CD1c-positive myeloid dendritic cell (primary cell): Measurements from ENCODE around the gene PLEKHA5.
A peak's percentile ranks its signal among the peaks of the same experiment; 100 is the strongest.

Source experiments
- DNase-seq: peaks from one replicate; pipeline ENCODE4 v3.0.0-alpha.2; 2016; ENCODE audit errors: extremely low spot score

Gene PLEKHA5

DNA sequence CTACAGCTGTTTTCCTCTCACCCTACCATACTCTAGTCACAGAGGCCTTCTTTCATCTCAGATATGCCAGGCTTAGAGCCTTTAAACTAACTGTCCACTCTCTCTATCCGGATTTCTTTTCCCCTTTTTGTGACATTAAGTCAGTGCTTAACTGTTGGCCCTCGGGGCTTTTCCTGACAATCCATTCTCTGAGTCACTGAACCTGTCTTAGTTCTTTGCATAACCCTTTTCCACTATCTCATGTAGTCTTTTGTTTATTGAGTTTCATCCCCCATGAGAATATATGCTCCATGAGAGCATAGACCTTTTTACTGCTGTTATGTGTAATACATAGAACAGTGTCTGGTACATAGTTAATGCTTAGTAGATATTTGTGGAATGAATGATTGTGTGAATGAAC lies 68.7 kb downstream of the PLEKHA5 start:
- DNase-seq, result no peak

DNA sequence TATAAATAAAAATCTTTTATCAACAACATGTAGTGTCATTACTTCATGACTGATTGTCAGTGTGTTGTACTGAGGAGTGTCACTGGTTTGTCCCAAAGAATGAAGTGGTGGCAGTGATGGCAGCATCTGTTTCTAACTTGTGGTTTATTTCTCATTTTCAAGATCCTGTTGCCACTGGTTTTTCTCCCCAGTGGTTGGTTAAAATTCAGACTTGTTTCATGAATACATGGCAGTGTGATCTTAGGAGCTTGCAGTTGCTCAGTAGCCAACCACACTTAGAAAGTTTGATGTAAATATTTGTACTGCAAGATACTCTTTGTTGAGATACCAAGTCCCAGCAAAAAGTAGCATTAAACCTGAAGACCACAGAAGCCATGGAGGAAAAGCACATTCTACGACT lies 69.8 kb downstream of the PLEKHA5 start:
- DNase-seq, result no peak

DNA sequence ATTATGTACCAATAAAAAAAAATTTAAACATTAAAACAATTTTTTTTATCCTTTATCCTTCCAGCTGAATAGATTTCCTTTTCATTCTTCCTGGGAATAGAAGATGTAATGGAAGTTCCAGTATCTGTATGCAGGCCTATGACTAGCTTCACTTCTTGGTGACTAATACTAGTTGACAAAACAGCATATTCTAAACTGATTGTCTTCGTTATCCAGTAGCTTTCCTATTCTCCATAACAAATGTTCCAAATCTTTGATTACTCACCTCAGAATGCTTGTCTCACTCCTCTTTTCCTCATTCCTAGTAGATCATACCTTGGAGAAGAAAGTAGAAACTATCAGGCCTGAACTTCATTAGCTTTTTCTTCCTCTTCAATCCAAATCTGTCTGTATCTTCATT lies 70.7 kb downstream of the PLEKHA5 start:
- no peak for DNase-seq

DNA sequence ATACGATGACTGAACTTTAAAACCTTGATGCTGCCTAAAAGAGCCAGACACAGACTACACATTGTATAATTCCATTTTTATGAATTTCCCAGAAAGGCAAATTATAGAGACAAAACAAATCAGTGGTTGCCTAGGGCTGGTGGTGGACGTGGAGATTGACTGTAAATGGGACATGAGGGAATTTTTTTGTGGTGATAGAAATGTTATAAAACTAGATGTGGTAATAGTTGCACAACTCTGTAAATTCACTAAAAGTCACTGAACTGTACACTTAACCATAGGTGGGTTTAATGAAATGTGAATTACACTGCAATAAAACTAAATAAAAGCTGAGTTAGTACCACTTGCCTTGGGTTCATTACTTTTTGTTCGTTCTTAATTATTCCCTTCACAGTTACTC lies 72.1 kb downstream of the PLEKHA5 start:
- DNase-seq, result no peak

DNA sequence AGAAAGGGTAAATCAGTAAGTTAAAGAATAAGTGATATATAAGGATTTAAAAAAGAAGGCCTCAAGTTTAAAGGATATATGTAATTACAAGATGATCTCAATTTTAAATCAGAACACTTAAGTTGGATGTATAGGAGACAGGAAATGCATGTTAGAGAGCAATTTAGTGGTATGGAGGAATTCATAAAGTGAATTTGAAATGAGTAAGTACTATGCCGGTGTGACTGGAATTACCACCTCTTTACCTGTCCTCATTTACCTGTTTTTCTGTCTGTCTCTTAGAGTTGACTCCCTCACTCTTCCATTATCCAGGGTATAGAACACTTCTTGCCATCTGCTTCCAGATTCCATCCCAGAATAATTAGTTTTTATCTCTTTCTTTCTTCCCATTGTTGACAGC lies 73.5 kb downstream of the PLEKHA5 start:
- DNase-seq, result no peak

DNA sequence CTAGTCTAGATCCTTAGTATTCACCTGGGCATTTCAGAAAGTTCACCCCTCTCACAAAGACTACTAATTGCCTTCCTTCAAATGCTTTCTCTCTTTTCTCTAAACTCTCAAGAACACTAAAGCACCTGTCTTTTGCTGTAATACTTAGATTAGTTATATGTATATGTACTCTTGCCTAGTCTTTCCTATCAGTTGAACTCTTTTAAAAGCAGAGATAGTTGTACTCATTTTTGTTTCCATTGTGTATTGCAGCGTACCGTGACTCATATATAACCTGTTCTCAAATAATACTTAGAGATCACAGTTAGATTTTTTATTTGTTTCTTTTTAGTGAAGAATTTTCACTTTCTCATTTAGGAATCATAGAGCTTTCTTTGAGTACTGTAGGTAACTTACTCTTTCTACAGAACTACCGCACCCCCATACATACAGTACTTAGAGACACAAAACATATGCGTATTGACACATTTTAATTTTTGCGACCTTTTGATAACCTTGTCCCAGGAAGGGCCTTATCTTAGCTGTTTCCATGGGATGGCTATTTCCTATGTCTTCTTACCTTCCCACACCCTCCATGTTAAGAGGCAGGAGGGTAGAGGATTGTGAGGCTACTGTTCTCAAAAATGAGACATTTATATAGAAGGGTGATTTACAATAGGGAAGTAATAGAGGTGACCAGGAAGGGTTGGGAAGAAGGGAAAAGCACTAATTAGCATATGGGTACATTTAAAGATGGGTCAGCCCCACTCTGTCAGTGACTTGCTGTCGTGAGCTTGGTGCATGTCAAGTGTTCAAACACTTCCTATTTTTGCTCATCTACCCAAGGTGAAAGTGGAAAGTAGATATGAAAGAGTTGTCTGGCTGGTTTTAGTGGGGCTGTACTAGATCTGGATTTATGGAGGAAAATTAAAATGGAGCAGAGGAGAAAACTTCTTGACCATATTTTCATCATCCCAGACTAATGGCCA lies 74.3 kb downstream of the PLEKHA5 start:
- no peak for DNase-seq

DNA sequence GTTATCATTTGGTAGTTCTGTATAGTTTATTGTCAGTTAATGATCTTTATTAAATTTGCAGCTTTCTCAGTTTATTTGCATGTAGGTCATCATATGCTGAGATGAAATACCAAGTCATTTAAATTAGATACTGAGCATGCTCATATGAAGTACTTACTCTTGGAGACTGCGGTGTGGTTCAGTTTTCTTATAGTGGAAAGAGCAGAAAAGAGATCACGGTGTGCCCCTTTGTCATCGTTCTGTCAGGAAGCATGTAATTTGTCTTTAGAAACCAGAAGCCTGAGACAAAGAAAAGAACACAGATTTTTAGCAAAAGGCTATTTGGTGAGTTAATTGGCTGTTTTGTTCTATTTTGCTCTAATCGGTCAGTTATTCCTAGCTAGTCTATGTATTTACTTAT lies 75.6 kb downstream of the PLEKHA5 start:
- DNase-seq, result no peak

DNA sequence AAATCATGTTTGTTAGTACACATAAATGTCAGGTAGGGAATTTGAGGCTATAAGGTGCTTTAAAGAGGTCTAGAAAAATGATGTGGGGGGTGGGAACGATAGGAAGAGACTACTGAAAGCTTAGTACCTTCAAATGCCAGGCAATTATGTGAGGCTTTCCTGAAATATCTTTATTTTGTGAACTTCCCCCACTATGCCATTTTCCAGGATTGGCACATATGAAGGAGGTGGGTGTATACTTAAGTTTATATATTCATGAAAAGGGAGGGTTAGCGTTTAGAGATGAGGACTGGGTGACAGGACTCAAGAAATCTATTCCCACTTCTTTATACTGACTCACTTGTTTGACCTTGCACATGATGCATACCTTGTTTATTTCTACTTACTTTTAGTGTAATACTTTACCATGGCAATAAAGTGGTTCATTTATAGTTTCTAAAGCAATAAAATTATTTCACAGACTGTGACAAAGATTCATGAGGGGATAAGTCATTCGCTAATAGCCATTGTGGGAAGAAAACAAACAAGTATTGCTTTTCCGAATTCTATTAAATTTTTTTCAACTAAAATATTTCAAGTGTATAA lies 77.1 kb downstream of the PLEKHA5 start:
- DNase-seq, result no peak

DNA sequence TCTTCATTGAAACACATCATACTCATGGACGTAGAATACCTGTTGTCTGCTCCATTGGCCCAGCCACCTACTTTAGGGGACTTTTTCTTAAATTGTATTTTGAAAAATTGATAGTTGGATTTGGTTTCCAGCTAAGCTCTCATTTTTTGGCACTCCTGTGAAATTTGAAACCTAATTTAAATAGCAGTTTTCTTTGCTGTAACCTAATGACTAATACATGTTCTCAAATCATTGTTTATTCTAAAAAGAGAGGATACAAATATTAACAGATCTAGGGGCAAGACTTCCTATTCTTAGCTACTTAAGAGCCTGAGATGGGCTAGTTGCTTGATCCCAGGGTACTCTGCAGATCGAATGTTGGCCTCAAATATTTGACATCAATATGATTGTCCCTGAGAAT lies 78.9 kb downstream of the PLEKHA5 start:
- DNase-seq, result no peak

DNA sequence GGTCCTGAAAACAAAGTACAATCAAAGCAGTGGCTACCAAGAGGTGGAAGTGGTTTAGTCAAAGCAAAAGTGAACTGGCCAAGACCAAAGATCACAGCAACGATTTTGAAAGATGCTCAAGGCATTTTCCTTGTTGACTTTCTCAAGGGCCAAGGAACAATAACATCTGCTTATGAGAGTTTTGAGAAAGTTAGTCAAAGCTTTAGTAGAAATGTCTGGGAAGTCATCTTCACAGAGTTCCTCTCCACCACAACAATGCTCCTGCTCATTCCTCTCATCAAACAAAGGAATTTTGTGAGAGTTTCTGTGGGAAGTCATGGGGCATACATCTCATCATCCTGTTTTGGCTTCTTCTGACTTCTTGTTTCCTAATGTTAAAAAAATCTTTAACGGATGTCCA lies 80.1 kb downstream of the PLEKHA5 start:
- no peak for DNase-seq

DNA sequence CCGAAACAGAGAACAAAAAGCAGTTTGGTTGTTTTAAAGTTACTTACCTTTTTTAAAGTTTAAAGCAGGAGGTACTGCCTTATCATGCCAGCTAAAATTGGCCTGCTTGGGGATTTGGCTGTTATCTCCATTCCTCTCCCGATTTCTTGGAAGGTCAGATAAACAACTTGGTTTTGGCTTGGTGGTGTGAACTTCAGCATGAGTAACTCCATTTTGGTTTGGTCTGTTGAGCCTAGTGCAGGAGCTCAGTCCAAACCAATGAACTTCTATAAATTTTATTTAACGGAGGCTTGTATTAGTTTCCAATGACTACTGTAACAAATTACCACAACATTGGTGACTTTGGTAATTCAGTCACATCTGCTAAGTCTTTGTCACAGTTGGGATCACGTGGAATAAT lies 82.3 kb downstream of the PLEKHA5 start:
- DNase-seq, result no peak

DNA sequence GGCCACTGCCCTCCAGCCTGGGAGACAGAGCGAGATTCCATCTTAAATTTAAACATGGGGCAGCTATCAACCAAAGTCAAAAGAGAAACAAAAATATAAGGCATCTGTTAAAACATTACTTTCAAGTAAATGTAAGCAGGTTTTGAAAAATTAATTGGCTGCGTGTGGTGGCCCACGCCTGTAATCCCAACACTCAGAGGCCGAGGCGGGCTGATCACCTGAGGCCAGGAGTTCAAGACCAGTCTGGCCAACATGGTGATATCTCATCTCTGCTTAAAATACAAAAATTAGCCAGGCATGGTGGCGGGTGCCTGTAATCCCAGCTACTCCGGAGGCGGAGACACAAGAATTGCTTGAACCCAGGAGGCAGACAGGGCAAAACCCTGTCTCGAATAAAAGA lies 82.7 kb downstream of the PLEKHA5 start:
- no peak for DNase-seq

DNA sequence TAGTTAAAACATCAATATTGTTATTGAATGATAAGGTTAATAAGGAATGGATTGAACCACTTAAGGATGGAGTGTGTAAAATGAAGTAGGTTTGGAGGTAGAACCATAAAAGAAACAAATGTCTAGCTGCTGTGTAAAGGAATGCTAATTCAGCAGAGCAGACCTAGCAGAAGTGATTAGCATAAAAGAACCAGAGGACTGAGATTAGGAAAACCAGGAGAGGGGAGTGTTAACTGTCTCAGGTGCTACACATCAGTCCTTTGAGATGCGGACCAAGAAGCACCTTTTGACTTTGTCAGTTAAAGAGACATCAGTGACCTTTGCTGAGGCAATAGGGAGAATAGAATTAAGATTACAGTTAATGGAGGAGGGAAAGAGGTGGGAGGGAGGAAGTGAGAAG lies 84.5 kb downstream of the PLEKHA5 start:
- DNase-seq, result no peak

DNA sequence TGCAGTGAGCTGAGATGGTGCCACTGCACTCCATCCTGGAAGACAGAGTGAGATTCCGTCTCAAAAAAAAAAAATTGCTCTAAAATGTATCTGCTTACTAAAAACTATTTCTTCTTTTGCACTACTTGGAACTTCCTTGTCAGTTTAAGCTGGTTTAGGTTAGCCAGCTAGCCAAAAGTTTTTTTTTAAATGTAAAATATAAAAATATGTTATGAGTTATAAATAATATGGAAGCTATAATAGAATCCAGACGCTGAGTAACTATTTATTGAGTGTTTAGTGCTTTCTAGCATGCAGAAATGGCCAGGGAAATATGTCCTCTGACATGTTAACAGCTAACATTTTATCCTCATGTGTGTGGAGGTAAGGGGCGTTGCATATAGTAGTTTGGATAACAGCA lies 85.6 kb downstream of the PLEKHA5 start:
- no peak for DNase-seq

DNA sequence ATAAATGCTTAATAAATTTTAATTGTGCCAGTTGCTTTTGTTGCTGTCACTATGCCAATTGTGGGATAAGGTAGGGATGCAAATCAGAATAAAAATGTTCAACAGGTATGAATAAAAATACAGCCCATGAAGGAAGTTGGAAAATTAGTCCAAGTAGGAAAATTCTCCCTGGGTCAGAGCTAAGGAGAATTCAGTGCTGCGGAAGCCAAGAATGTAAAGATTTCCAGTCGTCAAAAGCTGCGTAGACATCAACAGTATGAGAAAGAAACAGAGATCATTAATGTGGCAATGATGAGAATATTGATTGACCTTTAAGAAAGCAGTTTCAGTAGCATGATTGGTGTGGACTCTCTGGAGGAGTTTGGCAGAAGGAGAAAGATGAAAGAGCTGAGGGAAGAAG lies 87.9 kb downstream of the PLEKHA5 start:
- no peak for DNase-seq

DNA sequence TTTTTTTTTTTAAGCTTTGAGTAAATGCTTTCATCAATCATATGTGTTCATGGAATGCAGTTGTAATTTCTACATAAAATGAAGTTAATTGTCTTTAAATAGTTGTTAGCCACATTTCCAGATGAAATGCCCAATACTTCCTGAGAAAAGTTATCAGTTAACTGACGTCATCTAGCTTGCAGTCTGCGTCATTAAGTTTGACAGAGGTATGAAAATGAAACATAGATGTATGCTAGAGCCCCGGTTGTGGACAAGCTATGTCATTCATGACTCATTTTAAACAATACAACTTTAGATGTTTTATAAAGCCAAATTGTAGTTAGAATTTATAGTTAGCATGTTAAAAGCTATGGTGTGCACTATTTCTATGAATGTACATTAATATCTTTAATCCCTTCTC lies 90.7 kb downstream of the PLEKHA5 start:
- DNase-seq, result no peak

DNA sequence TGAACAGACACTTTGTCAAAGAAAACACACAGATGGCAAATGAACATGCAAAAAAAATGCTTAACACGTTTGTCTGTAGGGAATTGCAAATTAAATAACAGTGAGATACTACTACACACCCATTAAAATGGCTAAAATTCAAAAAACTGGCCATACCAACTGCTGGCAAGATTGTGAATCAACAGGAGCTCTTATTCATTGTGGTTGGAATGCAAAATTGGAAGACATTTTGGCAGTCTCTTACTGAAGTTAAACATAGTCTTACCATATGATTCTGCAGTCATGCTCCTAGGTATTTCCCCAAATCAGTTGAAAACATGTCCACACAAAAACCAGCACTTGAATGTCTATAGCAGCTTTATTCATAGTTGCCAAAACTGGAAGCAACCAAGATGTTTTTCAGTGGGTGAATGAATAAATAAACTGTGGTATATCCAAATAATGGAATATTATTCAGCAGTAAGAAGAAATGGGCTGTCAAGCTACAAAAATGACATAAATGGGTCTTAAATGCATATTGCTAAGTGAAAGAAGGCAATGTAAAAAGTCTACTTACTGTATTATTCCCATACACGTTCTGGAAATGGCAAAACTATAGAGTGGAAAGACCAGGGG lies 91.4 kb downstream of the PLEKHA5 start:
- DNase-seq, result no peak

DNA sequence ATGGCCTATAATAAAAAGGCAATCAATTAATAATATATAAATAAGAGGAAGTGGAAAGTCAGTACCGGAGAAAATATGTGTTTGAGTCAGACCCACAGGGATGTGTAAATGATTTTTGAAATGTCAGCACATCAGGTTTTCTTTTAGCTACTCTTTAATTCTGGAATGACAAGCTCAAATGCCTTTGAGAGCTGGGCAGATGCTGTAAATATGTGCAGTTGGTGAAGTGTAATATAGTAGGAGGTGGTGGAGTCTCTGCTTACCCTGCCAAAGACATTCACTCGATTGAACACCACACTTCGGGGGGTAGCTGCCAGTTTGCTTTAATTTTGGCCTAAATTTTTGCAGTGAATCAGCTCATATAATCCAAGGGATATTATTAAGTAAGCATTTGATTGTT lies 93.0 kb downstream of the PLEKHA5 start:
- no peak for DNase-seq

DNA sequence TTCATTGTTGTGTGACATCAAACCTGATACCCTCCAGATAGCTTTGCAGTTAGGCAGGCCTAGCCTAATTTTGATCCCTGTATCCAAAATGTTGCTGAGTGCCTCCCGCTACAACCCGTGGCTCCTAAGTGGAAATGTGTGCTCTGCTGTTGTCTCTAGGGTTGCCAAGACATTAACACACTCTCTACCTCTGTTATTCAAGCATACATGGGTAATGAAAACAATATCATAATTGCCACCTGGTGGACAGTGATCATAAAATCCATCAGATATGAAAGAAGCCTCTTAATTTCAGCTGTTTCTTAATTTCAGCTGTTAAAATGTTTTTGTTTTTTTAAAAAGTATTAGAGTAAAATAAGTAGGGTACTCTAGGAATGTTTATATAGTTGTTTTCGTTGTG lies 93.5 kb downstream of the PLEKHA5 start:
- peak; percentile 35 for DNase-seq

DNA sequence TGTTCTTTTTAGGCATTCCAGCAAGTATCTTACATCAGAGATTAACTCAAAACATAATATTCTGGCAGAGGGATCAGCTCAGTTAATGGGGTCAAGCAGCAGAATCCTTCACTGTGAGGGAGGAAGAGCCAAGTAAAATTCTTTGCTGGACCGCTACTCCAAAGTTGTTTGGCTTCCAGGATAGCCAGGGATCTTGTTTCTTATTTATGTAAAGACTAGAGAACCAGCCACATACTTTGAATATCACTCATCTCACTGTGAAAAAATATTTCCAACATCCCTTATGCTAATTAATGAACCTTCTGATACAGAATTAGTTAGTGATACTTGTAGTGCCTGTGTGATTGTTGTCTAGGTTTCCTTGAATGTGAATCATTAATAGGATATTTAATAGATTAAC lies 94.2 kb downstream of the PLEKHA5 start:
- no peak for DNase-seq

DNA sequence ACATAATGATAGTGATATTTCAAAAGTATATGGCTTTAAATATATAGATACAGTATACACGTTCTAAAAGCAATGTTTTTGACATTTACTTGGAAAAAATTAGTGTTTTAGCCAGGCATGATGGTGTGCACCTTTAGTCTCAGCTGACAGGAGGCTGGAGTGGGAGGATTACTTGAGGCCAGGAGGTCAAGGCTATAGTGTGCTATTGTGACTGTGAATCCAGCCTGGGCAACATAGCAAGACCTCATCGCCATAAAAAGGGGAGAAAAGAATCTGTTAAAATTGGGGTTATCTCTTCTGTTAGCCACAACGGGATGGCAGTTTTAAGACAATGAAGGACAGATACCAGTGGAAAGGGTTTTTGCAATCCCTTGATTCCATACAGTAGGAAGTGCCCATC lies 95.2 kb downstream of the PLEKHA5 start:
- no peak for DNase-seq

DNA sequence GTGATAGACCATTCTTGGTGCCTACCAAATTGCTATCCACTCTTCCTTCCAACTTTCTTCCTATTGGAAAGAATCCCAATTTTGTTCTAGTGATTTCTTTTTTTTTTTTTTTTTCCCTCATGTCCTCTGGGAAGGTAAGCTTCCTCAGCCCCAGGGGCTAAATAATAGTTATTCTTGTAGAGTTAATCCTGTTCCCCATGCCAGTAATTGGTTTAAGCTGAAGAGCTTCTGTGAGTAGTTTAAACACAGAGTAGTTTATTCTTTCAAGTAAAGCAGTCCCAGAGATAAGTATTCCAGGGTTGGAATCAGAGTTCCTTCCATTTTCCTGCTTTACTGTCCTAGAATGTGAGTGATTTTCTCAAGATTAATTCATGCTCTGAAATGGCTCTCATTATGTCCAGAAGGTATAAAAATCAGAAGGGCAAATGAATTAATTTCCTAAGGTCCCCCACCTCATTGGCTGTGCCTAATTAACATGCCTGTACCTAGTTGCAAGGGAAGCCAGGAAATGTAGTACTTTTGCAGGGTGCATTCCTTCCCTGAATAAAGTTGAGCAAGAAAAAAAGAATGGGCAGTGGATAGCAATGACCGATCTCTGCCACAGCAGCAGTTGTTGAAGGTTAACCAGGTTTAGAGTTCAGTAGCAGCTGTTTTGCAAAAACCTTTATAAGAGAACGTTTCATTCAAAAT lies 97.8 kb downstream of the PLEKHA5 start:
- DNase-seq, result no peak

DNA sequence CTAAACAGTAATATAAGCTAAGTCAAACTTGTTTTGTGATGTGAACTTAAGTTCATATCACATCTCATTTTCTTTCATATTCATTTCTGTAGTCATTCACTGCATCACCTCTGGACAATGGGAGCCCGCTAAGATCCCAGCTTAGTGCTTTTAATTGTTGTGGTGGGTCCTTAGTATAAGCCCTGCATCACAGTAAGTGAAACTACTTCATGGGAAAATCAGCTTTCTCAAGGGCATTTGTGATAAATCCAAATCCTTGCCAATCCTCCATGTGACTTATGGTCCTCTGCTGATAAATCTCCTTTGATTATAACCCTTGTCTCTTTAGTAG lies 98.3 kb downstream of the PLEKHA5 start:
- no peak for DNase-seq
